BJ (cell line): ENCODE data around the gene MUC5B. TPM values are rescaled to one million over a fixed set of nuclear protein-coding genes. Genes with fewer than 3 reads are reported as not detected.

Experiments used
- CTCF ChIA-PET: fragments of 350-600 bp; formaldehyde crosslinking; extraction: SDS; loops from one replicate; lab custom pipeline; 2021; ENCODE audit warnings: antibody characterized with exemption, inconsistent platforms; lab: Yijun Ruan, JAX
- POLR2A ChIA-PET: fragments of 300-600 bp; sonication (Branson Sonifier 250); formaldehyde crosslinking; extraction: SDS; loops from one replicate; lab custom pipeline; 2021; ENCODE audit warnings: antibody characterized with exemption; lab: Charles Lee
- DNase-seq: peaks from one replicate; pipeline ENCODE4 v3.0.0-alpha.2; 2011; ENCODE audit warnings: low read depth
- H3K27me3 ChIP-seq: 2 replicates; pipeline ENCODE4 v1.6.0; 2011; ENCODE audit warnings: low read length; ENCODE audit not compliant: control insufficient read depth, insufficient read depth
- H3K36me3 ChIP-seq: 2 replicates; pipeline ENCODE4 v1.5.1; 2011; ENCODE audit warnings: low read length; ENCODE audit not compliant: control insufficient read depth, insufficient read depth
- H3K4me3 ChIP-seq: 2 replicates; pipeline ENCODE4 v1.5.1; 2011; ENCODE audit warnings: low read depth, mild to moderate bottlenecking, control low read depth, low read length
- CTCF ChIP-seq: IDR thresholded peaks from 2 replicates; pipeline ENCODE4 v1.5.1; 2011; ENCODE audit warnings: low read depth, mild to moderate bottlenecking, control low read depth, inconsistent platforms, low read length, moderate library complexity; ENCODE audit not compliant: insufficient read depth
- polyA plus RNA-seq: library from polyadenylated mRNA; depleted of rRNA; stranded (reverse); fragments of >200 nt; gene quantifications from 2 replicates; pipeline ENCODE4 v1.2.3, GENCODE V29; 2011; rRNA removed
- small RNA-seq: library from RNA; depleted of rRNA; stranded (forward); fragments of <200 nt; gene quantifications from one replicate; pipeline ENCODE3, GENCODE V24; 2012; ENCODE audit warnings: low replicate concordance, low read depth; ENCODE audit not compliant: insufficient read length

MUC5B gene
- polyA plus RNA-seq, 1 experiment = not detected

DNA sequence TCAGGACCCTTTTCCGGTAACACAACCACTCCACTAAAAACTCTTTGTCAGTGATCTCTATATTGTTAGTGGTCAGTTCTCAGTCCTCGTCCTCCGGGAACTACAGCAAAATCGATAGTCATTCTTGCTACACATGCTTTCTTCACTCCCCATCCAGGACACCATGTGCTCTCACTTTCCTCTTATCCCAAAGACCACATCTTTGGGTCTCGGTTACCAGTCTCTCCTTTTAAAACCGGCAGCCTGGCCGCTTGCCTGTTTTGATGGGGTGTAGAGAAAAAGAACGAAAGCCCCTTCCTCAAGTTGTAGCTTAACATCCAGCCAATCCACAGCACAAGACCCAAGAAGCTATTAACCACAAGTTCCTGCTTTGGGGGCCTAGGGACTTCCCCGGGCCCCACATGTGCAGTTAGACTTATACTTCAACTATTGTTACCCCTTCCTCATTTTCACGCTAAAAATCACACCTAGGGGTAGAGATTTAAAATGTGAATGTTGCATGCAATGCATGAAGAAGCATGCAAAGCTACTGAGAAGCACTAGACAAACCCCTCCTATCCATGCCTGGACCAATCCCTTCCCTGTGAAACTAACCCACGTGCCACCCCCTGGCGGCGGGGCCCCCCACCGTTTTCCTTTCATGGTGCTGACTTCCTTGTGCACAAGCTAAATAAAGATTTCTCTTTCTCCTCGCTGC lies 88.1 kb downstream of the MUC5B start:
- Histone ChIP-seq H3K27me3 (no peaks in the 10 kb centered on the region), H3K36me3 (peaks cover 4% of the 10 kb centered on the region), H3K4me3 (no peak overlapping the region; the same call in 1 of the 2 replicates)
- no peak for TF ChIP-seq CTCF
- ChIA-PET POLR2A (no interaction called here), CTCF (no interaction called here)
- DNase-seq = no peak

Small RNAs within 50 kb of the gene (small RNA-seq; reads per million reads assigned to genes)
- gene MIR6744 = not detected

Other genes starting within 250 kb of the MUC5B start
- not detected in 2 replicates for gene MUC6, start 186.3 kb upstream of the MUC5B start, polyA plus RNA-seq
- not detected in 2 replicates for gene MUC2, start 148.2 kb upstream of the MUC5B start, polyA plus RNA-seq
- not detected in 2 replicates for gene MUC5AC, start 65.1 kb upstream of the MUC5B start, polyA plus RNA-seq
- gene TOLLIP, start 86.6 kb downstream of the MUC5B start, polyA plus RNA-seq = 19.7 and 38.3 TPM in 2 replicates
- 0.18 and 0.28 TPM in 2 replicates for gene BRSK2, start 166.9 kb downstream of the MUC5B start, polyA plus RNA-seq